Measurements from ENCODE around the gene FAM186B. TPM values are rescaled to one million over a fixed set of nuclear protein-coding genes. Genes with fewer than 3 reads are reported as not detected.

FAM186B gene
- total RNA-seq, 4 donors from 2014 or later = 0.31 to 0.69 TPM; not detected in 2

DNA sequence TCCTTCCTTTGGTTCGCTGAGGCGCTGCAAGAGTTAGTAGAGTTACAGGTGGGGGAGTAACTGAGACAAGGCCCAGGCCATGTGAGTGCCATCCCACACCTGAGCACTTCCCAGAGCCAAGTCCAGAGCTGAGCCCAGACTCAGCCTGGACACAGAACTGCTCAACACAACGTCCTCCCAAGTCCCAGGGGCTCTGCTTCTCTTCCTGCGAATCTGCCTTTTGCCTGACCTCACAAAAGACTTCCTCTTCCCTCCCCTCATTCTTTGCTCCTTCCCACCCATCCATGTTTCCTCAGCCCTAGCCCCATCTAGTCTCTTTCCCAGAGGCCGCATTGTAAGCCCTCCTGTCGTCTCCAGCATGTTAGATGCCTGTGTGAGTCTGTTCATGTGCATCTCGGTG is 20.8 kb downstream of the FAM186B start:
- WGBS, 2 donors (ENCODE audit: low coverage in 1 of 2) = 63 to 80% methylated on average over 4 to 7 of the region's 7 CpGs
- no peak for ATAC-seq
- H3K9me3 ChIP-seq = no peaks in the 10 kb centered on the region
- H3K4me1 ChIP-seq = peaks cover 0 to 43% (median 8%) of the 10 kb centered on the region in 3 donors
- peaks cover 0 to 23% of the 10 kb centered on the region in 2 donors for H3K36me3 ChIP-seq
- no peak for TF ChIP-seq POLR2A (IDR thresholded peaks at IDR 0.05)
- no peaks in the 10 kb centered on the region for H3K27me3 ChIP-seq
- H3K4me3 ChIP-seq = no peak overlapping the region
- no peak overlapping the region for H3K27ac ChIP-seq

- Histone ChIP-seq H3K36me3 (peaks cover 0 to 23% of the 10 kb centered on the region in 2 donors), H3K27ac (peak overlapping the region in 3 of 4 donors; percentile 52 to 63 (median 56)), H3K9me3 (no peaks in the 10 kb centered on the region), H3K4me1 (peaks cover 0 to 43% (median 8%) of the 10 kb centered on the region in 3 donors), H3K4me3 (no peak overlapping the region), H3K27me3 (no peaks in the 10 kb centered on the region)
- TF ChIP-seq EP300 (IDR thresholded peaks at IDR 0.05) = no peak
- no peak for TF ChIP-seq POLR2AphosphoS5 (IDR thresholded peaks at IDR 0.05)
- TF ChIP-seq CTCF (IDR thresholded peaks at IDR 0.05) = no peak
- TF ChIP-seq POLR2A (IDR thresholded peaks at IDR 0.05) = no peak
- ATAC-seq = no peak
- 61 to 69% methylated on average over 9 to 12 of the region's 13 CpGs for WGBS, 2 donors (ENCODE audit: low coverage in 1 of 2)
Observed at GRCh38 chr12:49583366-49584094, 21.9 kb downstream of the FAM186B start.

GRCh38 chr12:49582850-49583249 is 22.6 kb downstream of the FAM186B start:
- Histone ChIP-seq H3K4me1 (peaks cover 0 to 43% (median 8%) of the 10 kb centered on the region in 3 donors), H3K36me3 (peaks cover 0 to 25% of the 10 kb centered on the region in 2 donors), H3K4me3 (no peak overlapping the region), H3K9me3 (no peaks in the 10 kb centered on the region), H3K27me3 (no peaks in the 10 kb centered on the region), H3K27ac (peak overlapping the region in 3 of 4 donors; percentile 52 to 63 (median 56))
- peak; percentile 53 for ATAC-seq
- TF ChIP-seq CTCF (IDR thresholded peaks at IDR 0.05) = no peak
- no peak for TF ChIP-seq POLR2A (IDR thresholded peaks at IDR 0.05)
- no peak for TF ChIP-seq POLR2AphosphoS5 (IDR thresholded peaks at IDR 0.05)
- no peak for TF ChIP-seq EP300 (IDR thresholded peaks at IDR 0.05)
- 0 to 15% methylated on average over 4 of the region's 4 CpGs for WGBS, 2 donors (ENCODE audit: low coverage in 1 of 2)

DNA sequence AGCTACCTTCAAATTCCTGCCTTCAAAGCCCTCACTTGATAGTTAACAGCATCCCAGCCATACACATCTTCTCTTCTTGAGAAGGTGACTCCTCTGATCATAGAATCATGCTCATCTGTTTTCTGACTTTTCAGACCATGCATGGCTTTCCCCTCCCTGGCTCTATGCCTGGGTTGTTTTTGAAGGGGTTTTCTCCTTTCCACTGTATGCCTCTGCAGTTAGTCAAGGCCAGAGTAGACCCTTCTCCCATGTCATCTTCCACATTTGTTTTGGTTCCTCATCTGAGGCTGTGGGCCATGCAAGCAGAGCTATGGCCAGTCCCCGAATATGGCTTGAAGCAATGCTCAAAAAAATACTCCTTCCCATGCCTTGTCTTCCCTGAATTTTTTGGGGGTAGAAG is 23.2 kb downstream of the FAM186B start:
- peak overlapping the region in 2 of 4 donors; percentile 15 to 56 for H3K27ac ChIP-seq
- no peaks in the 10 kb centered on the region for H3K9me3 ChIP-seq
- H3K27me3 ChIP-seq = no peaks in the 10 kb centered on the region
- WGBS, 2 donors (ENCODE audit: low coverage in 1 of 2) = 43 to 71% methylated on average over 1 of the region's 1 CpG
- TF ChIP-seq POLR2A (IDR thresholded peaks at IDR 0.05) (no peak), POLR2AphosphoS5 (IDR thresholded peaks at IDR 0.05) (no peak), EP300 (IDR thresholded peaks at IDR 0.05) (no peak), CTCF (IDR thresholded peaks at IDR 0.05) (no peak)
- H3K36me3 ChIP-seq = peaks cover 0 to 27% of the 10 kb centered on the region in 2 donors
- H3K4me1 ChIP-seq = peaks cover 0 to 43% (median 8%) of the 10 kb centered on the region in 3 donors
- H3K4me3 ChIP-seq = no peak overlapping the region
- ATAC-seq = no peak

GRCh38 chr12:49580572-49581535 is 24.6 kb downstream of the FAM186B start:
- H3K27ac ChIP-seq = peak overlapping the region in 3 of 4 donors; percentile 1 to 55 (median 43)
- peaks cover 0 to 29% of the 10 kb centered on the region in 2 donors for H3K36me3 ChIP-seq
- H3K4me3 ChIP-seq = no peak overlapping the region
- ATAC-seq = peak; percentile 78
- H3K9me3 ChIP-seq = no peaks in the 10 kb centered on the region
- H3K27me3 ChIP-seq = no peaks in the 10 kb centered on the region
- WGBS, 2 donors (ENCODE audit: low coverage in 1 of 2) = no CpG with 5 or more reads among the region's 8 CpGs
- H3K4me1 ChIP-seq = peaks cover 0 to 43% (median 8%) of the 10 kb centered on the region in 3 donors
- TF ChIP-seq EP300 (IDR thresholded peaks at IDR 0.05) (no peak), CTCF (IDR thresholded peaks at IDR 0.05) (peak in 3 of 4 experiments; percentile 72 to 84 (median 76))
